GM23338 (cell line): ENCODE measurements around the gene PPM1E.

ENCODE experiments used
- EZH2 ChIP-seq: fragments of 200-600 bp; sonication (generic); IDR thresholded peaks from one replicate; pipeline ENCODE4 v1.8.0; 2017; ENCODE audit warnings: antibody characterized with exemption, mild to moderate bottlenecking, low read depth; ENCODE audit not compliant: unreplicated experiment
- TF ChIP-seq, protein P1 (sequence below), 2 experiments: fragments of 200-600 bp in 1 of 2; sonication (generic) in 1 of 2; conservative IDR thresholded peaks; 2 replicates each; pipeline versions ENCODE4 v1.5.1 to v1.6.1; 2016 to 2017; ENCODE audit warnings: antibody characterized with exemption in 2 of 2, low read depth in 2 of 2, mild to moderate bottlenecking in 2 of 2, moderate library complexity in 1 of 2
- TF ChIP-seq, protein P2 (sequence below): IDR thresholded peaks from one replicate; pipeline ENCODE4 v1.6.1; 2018; ENCODE audit warnings: antibody characterized with exemption; ENCODE audit not compliant: unreplicated experiment
- TF ChIP-seq, protein P3 (sequence below): fragments of 250-450 bp; sonication (Bioruptor Pico); IDR thresholded peaks from 2 replicates; pipeline ENCODE4 v1.5.0; 2020; ENCODE audit warnings: mild to moderate bottlenecking, moderate library complexity

DNA sequence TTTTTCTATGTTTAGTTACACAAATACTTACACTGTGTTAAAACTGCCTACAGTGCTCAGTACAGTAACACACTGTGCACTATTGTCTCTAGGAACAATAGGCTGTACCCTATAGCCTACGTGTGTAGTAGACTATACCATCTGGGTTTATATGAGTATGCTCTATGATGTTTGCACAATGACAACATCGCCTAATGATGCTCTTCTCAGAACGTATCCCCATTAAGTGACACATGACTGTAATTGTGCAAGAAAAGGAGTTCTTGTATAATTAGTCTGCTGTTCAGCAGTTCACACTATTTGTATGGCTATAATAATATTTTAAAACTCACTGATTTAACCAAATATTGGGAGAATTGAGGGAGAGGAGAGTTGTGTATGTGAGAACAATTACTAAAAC, 177.3 kb downstream of the PPM1E start:
- TF ChIP-seq, protein P1, sequence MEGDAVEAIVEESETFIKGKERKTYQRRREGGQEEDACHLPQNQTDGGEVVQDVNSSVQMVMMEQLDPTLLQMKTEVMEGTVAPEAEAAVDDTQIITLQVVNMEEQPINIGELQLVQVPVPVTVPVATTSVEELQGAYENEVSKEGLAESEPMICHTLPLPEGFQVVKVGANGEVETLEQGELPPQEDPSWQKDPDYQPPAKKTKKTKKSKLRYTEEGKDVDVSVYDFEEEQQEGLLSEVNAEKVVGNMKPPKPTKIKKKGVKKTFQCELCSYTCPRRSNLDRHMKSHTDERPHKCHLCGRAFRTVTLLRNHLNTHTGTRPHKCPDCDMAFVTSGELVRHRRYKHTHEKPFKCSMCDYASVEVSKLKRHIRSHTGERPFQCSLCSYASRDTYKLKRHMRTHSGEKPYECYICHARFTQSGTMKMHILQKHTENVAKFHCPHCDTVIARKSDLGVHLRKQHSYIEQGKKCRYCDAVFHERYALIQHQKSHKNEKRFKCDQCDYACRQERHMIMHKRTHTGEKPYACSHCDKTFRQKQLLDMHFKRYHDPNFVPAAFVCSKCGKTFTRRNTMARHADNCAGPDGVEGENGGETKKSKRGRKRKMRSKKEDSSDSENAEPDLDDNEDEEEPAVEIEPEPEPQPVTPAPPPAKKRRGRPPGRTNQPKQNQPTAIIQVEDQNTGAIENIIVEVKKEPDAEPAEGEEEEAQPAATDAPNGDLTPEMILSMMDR (conservative IDR thresholded peaks at IDR 0.05; ENCODE audit: low read depth in 2 of 2): no peak
- no peak for TF ChIP-seq EZH2
- TF ChIP-seq, protein P2, sequence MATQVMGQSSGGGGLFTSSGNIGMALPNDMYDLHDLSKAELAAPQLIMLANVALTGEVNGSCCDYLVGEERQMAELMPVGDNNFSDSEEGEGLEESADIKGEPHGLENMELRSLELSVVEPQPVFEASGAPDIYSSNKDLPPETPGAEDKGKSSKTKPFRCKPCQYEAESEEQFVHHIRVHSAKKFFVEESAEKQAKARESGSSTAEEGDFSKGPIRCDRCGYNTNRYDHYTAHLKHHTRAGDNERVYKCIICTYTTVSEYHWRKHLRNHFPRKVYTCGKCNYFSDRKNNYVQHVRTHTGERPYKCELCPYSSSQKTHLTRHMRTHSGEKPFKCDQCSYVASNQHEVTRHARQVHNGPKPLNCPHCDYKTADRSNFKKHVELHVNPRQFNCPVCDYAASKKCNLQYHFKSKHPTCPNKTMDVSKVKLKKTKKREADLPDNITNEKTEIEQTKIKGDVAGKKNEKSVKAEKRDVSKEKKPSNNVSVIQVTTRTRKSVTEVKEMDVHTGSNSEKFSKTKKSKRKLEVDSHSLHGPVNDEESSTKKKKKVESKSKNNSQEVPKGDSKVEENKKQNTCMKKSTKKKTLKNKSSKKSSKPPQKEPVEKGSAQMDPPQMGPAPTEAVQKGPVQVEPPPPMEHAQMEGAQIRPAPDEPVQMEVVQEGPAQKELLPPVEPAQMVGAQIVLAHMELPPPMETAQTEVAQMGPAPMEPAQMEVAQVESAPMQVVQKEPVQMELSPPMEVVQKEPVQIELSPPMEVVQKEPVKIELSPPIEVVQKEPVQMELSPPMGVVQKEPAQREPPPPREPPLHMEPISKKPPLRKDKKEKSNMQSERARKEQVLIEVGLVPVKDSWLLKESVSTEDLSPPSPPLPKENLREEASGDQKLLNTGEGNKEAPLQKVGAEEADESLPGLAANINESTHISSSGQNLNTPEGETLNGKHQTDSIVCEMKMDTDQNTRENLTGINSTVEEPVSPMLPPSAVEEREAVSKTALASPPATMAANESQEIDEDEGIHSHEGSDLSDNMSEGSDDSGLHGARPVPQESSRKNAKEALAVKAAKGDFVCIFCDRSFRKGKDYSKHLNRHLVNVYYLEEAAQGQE: no peak
- TF ChIP-seq, protein P3, sequence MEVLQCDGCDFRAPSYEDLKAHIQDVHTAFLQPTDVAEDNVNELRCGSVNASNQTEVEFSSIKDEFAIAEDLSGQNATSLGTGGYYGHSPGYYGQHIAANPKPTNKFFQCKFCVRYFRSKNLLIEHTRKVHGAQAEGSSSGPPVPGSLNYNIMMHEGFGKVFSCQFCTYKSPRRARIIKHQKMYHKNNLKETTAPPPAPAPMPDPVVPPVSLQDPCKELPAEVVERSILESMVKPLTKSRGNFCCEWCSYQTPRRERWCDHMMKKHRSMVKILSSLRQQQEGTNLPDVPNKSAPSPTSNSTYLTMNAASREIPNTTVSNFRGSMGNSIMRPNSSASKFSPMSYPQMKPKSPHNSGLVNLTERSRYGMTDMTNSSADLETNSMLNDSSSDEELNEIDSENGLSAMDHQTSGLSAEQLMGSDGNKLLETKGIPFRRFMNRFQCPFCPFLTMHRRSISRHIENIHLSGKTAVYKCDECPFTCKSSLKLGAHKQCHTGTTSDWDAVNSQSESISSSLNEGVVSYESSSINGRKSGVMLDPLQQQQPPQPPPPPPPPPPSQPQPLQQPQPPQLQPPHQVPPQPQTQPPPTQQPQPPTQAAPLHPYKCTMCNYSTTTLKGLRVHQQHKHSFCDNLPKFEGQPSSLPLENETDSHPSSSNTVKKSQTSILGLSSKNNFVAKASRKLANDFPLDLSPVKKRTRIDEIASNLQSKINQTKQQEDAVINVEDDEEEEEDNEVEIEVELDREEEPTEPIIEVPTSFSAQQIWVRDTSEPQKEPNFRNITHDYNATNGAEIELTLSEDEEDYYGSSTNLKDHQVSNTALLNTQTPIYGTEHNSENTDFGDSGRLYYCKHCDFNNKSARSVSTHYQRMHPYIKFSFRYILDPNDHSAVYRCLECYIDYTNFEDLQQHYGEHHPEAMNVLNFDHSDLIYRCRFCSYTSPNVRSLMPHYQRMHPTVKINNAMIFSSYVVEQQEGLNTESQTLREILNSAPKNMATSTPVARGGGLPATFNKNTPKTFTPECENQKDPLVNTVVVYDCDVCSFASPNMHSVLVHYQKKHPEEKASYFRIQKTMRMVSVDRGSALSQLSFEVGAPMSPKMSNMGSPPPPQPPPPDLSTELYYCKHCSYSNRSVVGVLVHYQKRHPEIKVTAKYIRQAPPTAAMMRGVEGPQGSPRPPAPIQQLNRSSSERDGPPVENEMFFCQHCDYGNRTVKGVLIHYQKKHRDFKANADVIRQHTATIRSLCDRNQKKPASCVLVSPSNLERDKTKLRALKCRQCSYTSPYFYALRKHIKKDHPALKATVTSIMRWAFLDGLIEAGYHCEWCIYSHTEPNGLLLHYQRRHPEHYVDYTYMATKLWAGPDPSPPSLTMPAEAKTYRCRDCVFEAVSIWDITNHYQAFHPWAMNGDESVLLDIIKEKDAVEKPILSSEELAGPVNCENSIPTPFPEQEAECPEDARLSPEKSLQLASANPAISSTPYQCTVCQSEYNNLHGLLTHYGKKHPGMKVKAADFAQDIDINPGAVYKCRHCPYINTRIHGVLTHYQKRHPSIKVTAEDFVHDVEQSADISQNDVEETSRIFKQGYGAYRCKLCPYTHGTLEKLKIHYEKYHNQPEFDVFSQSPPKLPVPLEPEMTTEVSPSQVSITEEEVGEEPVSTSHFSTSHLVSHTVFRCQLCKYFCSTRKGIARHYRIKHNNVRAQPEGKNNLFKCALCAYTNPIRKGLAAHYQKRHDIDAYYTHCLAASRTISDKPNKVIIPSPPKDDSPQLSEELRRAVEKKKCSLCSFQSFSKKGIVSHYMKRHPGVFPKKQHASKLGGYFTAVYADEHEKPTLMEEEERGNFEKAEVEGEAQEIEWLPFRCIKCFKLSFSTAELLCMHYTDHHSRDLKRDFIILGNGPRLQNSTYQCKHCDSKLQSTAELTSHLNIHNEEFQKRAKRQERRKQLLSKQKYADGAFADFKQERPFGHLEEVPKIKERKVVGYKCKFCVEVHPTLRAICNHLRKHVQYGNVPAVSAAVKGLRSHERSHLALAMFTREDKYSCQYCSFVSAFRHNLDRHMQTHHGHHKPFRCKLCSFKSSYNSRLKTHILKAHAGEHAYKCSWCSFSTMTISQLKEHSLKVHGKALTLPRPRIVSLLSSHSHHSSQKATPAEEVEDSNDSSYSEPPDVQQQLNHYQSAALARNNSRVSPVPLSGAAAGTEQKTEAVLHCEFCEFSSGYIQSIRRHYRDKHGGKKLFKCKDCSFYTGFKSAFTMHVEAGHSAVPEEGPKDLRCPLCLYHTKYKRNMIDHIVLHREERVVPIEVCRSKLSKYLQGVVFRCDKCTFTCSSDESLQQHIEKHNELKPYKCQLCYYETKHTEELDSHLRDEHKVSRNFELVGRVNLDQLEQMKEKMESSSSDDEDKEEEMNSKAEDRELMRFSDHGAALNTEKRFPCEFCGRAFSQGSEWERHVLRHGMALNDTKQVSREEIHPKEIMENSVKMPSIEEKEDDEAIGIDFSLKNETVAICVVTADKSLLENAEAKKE: no peak
